ENCODE results near the gene SAP25.

SAP25 gene

DNA sequence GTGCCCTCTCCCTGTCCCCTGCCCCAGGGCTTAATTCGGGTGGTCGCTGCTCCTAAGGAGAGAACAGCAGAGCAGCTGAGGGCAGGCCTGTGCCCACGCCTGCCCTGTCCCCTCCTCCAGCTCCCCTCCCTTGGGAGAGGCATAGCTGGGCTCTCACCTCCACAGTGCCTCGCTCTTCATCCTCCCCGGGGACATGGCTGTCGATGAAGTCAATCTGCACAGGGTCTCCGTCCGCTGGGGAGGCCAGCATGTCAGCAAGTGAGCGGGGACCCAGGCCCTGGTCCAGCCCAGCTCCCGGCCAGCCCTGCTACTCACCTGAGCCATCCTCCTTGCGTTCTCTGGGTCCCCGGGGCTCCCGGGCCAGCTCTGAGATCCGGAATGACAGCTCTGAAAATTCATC lies 3.8 kb upstream of the SAP25 start:
- no peak for DNase-seq (ENCODE audit: low spot score)
- TF ChIP-seq, protein P1, sequence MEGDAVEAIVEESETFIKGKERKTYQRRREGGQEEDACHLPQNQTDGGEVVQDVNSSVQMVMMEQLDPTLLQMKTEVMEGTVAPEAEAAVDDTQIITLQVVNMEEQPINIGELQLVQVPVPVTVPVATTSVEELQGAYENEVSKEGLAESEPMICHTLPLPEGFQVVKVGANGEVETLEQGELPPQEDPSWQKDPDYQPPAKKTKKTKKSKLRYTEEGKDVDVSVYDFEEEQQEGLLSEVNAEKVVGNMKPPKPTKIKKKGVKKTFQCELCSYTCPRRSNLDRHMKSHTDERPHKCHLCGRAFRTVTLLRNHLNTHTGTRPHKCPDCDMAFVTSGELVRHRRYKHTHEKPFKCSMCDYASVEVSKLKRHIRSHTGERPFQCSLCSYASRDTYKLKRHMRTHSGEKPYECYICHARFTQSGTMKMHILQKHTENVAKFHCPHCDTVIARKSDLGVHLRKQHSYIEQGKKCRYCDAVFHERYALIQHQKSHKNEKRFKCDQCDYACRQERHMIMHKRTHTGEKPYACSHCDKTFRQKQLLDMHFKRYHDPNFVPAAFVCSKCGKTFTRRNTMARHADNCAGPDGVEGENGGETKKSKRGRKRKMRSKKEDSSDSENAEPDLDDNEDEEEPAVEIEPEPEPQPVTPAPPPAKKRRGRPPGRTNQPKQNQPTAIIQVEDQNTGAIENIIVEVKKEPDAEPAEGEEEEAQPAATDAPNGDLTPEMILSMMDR (IDR thresholded peaks at IDR 0.05; ENCODE audit: extremely low read depth, missing control alignments): no peak

DNA sequence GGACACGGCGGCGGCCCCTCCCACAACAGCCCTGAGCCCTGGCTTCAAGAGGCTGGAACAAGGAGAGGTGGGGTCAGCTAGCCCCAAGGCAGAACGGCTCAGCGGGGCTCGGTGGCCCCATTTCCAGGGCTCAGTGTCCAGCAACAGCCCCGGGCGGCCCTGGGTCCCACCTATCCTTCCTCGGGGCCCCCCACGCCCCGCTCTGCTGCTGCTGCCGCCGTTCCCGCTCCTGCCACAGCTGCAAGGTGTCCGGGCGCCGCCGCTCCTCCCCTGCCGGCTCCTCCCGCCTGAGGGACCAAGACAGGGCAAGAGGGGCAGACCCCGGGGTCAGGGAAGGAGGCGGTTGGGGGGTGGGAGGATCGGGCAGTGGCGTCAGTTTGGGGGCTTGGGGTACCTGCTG lies 3.4 kb upstream of the SAP25 start:
- DNase-seq (ENCODE audit: low spot score): no peak
- TF ChIP-seq, protein P1 (IDR thresholded peaks at IDR 0.05; ENCODE audit: extremely low read depth, missing control alignments): no peak

DNA sequence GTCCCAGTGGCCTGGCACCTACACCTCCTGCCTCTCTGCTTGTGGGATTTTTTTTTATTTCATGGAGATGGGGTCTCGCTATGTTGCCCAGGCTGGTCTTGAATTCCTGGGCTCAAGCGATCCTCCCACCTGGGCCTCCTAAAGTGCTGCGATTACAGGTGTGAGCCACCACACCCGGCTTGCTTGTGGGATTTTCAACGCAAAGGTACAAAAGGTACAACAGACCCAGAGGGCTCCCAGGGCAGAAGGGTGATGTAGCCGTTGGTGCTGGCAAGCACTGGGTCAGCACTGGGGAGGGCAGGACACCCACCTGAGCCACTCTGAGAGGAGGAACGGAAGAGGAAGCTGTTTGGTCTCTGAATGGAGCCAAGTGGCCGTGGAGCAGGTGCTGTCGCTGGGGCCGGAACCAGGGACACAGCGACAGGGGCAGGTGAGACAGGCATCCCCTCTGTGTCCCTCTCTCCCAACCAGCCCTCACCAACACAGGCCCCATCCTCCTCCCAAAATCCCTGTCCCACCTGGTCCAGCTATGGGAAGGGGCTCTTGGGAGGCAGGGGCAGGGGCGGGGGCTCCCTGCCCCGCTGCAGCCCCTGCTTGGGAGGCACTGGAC lies 2.8 kb upstream of the SAP25 start:
- TF ChIP-seq, protein P1 (IDR thresholded peaks at IDR 0.05; ENCODE audit: extremely low read depth, missing control alignments): no peak
- no peak for DNase-seq (ENCODE audit: low spot score)

DNA sequence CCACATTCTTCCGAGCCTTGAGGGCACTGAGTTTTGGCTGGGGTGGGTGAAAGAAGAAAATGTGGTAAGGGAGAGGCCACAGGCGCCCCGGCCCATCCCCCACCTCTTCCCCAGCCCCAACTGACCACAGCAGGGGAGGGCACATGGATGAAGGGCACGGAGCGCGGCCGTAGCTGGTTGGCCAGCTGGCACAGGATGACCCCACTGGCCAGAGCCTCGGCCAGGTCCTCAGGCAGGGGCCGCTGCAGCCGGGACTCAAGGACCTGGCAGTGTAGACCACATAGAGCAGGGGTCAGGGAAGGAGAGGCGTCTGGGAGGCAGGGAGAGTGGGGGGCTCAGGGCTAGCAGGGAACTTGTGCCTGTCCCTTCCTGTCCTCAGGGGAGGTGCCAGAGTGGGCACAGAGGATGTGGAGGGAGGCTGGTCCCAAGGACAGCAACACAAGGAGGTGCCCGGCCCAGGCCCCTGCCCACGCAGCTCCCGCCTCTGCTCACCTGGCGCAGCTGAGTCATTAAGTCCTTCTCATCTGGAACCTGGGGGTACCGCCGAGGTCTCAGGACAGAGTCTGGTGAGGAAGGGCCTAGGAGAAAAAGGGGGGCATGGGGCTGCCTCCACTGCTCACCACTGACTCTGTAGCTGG lies 2.2 kb upstream of the SAP25 start:
- no peak for DNase-seq (ENCODE audit: low spot score)
- TF ChIP-seq, protein P1 (IDR thresholded peaks at IDR 0.05; ENCODE audit: extremely low read depth, missing control alignments): no peak

DNA sequence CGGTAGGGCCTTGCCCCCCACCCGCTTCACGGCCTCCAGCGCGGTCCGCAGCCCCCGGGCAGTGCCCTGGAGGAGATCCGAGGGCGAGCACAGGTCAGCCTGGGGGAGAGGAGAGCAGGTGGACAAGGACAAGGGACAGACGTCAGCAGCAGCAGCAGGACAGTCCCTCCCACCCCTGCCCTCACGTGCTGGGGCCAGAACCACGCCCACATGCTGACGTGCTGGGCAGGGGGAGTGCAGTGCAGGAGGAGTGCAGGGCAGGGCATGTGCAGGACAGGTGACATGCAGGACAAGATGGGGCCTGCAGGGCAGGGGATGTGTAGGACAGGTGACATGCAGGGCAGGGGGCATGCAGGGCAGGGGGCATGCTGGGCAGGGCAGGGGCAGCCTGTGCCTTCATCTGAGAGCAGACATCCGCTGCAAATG lies 1.5 kb upstream of the SAP25 start:
- TF ChIP-seq, protein P1 (IDR thresholded peaks at IDR 0.05; ENCODE audit: extremely low read depth, missing control alignments): no peak
- DNase-seq (ENCODE audit: low spot score): no peak

DNA sequence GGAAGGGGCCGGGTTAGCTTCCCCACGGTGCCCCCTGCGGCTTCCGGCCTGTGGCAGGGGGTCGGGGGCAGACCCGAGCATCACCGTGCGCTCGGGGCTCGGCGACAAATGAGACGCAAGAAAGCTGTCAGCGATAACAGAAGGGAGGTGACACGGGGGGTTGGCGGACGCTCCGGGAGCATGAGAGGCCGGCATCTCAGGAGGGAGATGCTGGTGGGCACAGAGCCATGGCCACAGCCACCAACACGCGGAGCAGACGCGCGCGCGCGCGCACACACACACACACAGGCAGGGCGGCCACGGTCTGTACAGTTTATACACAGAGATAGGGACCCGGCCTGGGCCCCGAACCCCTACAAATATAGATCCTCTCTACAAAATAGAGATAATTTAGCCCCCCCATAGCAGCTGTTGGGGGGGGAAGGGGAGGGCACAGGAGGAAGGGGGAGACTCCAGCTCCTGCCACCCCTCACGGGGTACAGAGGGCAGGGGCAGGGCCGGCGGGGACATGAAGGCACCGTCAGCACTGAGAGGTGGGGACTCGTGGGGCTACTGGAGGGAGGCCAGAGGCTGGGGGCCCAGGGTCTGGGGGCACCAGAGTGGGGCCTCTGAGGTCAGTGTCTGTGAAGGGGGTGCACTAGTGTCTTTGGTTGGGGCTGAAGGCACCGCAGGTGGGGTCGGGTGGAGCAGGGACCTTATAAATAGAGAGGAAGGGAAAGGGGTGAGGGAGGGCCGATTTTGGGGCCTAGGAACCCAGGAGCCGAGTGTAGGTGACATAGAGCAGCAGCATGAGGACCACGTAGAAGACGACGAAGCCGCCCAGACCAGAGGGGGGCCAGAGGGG lies 884 bp upstream of the SAP25 start:
- TF ChIP-seq, protein P1 (IDR thresholded peaks at IDR 0.05; ENCODE audit: extremely low read depth, missing control alignments): no peak
- no peak for DNase-seq (ENCODE audit: low spot score)
